Activated naive CD8-positive, alpha-beta T cell (primary cell): ENCODE data around the gene DNHD1.

Experiments used
- H3K27ac Mint-ChIP-seq: one replicate; pipeline ENCODE4 v1.8.0; 2021; ENCODE audit warnings: mixed read lengths
- H3K27me3 Mint-ChIP-seq: one replicate; pipeline ENCODE4 v1.8.0; 2021; ENCODE audit warnings: mixed read lengths
- H3K36me3 Mint-ChIP-seq: one replicate; pipeline ENCODE4 v1.8.0; 2021; ENCODE audit warnings: mixed read lengths
- H3K4me1 Mint-ChIP-seq: one replicate; pipeline ENCODE4 v1.8.0; 2021; ENCODE audit warnings: low read depth, mixed read lengths
- H3K4me3 Mint-ChIP-seq: one replicate; pipeline ENCODE4 v1.8.0; 2021; ENCODE audit warnings: mild to moderate bottlenecking, mixed read lengths
- H3K9me3 Mint-ChIP-seq: one replicate; pipeline ENCODE4 v1.8.0; 2021; ENCODE audit warnings: low read depth, mixed read lengths

The DNHD1 gene

DNA sequence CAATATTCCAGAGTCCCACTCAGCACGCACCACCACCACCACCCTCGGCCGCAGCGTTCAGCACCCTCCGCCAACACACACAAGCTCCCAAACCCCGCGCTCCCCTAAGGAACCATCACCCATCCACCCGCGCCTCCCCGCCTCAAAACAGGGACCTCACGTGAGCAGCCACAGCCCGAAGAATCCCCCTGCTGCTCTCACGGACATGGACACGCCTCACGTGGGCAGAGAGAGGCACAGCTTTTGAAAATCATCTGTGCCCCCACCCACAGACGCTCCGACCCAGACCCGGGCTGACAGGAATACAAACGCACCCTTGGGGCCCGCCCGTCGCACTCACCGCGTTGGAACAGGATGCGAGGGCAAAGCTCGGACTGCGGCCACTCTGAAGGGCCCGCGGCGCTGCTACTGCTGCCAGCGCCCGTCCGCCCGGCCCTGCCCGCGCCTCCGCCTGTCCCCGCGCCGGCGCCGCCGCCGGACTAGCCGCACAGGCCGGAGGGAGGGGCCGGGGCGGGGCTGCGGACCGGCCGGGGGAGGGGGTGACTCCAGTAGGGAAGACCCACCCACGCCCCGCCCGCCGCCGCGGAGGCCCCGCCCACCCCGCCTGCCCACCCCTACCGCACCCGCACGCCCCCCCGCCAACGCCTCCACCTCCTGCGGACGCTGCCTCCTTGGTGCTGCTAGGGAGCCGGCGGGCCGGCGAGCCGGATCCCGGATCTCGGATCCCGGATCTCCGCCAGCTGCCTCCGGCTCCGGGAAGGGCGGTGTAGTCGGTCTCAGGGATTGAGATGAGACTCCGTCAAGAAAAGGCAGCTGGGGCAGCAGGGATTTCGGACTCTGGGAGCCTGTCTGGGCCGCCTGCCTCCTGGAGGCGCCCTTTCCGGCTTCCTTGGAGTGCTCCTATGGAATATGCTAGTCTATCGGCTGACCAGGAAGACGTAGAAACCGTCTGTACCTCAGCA lies 23.3 kb upstream of the DNHD1 start, which contains the start of gene TRIM3:
Gene TRIM3, minus strand, starts transcription at position 491 of the 962 bp plus-strand sequence. CDS start 8,246 bp downstream, outside the sequence.
- Mint-ChIP-seq H3K9me3 (no peaks in the 10 kb centered on the region), H3K27me3 (no peaks in the 10 kb centered on the region), H3K4me1 (peaks cover 21% of the 10 kb centered on the region), H3K4me3 (peak within 1 kb of the TSS; percentile 86), H3K27ac (peak within 1 kb of the TSS; percentile 56), H3K36me3 (peaks cover 2% of the 10 kb centered on the region)

DNA sequence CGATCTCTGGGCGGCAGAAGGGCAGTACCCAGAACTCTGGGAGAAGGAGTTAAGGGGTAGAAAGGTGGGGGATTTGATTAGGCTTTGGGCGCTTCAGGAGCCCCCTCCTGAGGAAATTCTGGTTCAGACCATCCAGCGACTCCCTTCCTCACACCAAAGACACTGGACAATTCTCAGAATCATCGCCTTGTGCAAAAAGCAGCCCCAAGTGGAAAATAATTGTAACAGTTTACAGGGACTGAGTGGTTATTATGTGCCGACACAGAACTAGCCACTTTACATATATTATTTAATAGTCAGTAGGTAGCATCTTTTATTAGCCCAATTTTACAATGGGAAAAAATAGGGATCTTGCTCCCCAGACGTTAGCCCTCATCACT lies 22.7 kb upstream of the DNHD1 start:
- Mint-ChIP-seq H3K27me3 (no peaks in the 10 kb centered on the region), H3K27ac (peak overlapping the region; percentile 56), H3K9me3 (no peaks in the 10 kb centered on the region), H3K4me1 (peaks cover 24% of the 10 kb centered on the region), H3K4me3 (peak overlapping the region; percentile 69), H3K36me3 (peaks cover 2% of the 10 kb centered on the region)

DNA sequence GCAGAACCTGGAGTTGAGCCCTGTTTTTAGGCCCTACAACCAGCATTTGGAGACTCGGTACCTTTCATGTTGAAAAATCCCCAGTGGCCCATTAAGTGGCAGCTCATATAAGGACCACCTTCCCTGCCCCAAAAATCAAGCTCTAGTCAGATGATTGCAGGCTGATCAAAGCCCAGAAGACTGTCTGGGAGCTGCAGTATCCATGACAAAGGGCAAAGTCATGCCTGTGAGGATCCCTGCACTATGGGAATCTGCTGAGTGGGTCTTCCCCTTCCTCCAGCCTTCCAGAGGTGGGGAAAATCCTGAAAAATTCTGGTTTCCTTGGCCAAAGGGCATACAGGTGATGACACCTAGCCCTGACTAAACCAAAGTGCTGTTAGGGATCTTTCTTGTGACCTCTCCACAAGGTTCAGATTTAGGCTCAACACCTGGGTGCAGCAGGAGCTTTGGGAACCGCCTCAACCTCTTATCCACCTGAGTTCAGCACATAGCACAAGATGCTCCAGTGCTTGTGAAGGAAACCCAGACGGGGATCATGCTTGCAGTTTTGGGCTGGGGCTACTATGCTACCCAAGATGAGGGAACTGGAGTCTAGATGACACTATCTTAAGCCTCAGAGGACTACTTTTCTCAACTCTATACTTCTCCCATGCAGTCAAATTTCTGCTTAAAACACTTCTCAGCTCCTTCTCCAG lies 22.1 kb upstream of the DNHD1 start:
- Mint-ChIP-seq H3K9me3 (no peaks in the 10 kb centered on the region), H3K27me3 (no peaks in the 10 kb centered on the region), H3K4me3 (peak overlapping the region; percentile 69), H3K4me1 (peaks cover 27% of the 10 kb centered on the region), H3K27ac (peak overlapping the region; percentile 56), H3K36me3 (peaks cover 2% of the 10 kb centered on the region)

DNA sequence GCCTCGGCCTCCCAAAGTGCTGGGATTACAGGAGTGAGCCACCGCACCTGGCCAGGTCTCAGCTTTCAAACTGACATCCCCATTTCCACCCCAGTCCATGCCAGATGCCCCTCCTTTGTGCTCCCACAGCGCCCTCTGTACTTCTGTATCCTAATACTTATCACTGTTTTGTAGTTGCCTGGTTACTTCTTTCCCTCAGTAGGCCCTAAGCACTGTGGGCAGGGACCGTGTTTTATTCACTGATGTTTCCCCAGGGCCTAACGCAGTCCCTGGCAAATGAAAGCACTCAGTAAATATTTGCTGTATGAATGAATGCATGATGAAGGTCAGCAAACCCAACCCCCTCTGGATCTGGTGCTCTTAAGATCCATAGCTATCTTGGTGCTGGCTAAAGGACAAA lies 21.1 kb upstream of the DNHD1 start:
- Mint-ChIP-seq H3K36me3 (peaks cover 2% of the 10 kb centered on the region), H3K27ac (peak overlapping the region; percentile 50), H3K4me3 (no peak overlapping the region), H3K9me3 (no peaks in the 10 kb centered on the region), H3K4me1 (peaks cover 34% of the 10 kb centered on the region), H3K27me3 (no peaks in the 10 kb centered on the region)

DNA sequence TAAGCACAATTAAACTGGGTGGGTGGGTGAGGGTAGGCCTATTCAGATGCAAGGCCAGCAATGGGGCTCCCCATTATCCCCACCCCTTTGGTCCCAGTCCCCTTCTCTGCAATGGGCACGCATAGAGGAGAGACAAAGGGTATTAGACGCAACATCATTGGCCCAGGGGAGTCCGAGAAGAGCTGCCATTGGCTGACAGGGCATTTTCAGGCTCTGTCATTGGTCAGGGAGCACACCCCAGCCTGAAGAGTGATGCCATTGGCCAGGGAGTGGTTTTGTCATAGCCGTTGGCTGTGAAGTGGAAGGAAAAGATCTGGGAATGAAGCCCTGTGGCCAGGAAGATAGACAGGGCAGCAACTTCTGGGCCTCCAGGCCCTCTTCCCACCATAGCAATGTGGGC lies 20.5 kb upstream of the DNHD1 start:
- peaks cover 35% of the 10 kb centered on the region for H3K4me1 Mint-ChIP-seq
- H3K9me3 Mint-ChIP-seq, result no peaks in the 10 kb centered on the region
- H3K4me3 Mint-ChIP-seq, result no peak overlapping the region
- H3K27me3 Mint-ChIP-seq, result no peaks in the 10 kb centered on the region
- no peak overlapping the region for H3K27ac Mint-ChIP-seq
- peaks cover 2% of the 10 kb centered on the region for H3K36me3 Mint-ChIP-seq

DNA sequence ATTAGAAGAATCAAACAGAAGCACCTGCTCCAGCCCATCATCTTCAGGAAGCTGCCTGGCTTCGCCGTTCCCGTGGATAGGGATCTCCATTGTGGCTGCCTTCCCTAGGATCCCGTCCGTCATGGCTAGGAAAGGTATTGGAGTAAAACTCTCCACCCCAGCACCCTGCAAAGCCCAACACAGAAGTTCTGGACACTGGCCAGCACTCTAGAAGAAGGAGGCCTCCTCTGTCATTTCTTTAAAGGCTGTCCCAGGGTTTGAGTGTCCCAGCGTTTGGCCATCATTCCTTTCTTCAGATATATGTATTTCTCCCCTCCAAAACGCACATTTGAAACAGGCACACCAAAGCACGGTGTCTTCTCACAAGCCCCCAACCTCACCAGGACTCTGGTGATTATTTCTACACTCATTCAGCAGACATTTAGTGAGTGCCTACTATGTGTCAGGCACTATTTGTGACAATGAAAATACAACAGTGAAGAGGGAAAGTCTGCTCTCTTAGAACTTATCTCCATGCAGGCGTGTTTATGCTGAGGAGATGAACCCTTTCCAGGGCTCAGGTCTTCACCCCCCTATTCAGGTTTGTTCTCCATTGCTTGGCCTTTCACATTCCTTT lies 16.7 kb upstream of the DNHD1 start:
- peaks cover 14% of the 10 kb centered on the region for H3K36me3 Mint-ChIP-seq
- no peaks in the 10 kb centered on the region for H3K9me3 Mint-ChIP-seq
- H3K4me1 Mint-ChIP-seq, result peaks cover 34% of the 10 kb centered on the region
- peak overlapping the region; percentile 96 for H3K4me3 Mint-ChIP-seq
- H3K27ac Mint-ChIP-seq, result peak overlapping the region; percentile 96
- no peaks in the 10 kb centered on the region for H3K27me3 Mint-ChIP-seq

DNA sequence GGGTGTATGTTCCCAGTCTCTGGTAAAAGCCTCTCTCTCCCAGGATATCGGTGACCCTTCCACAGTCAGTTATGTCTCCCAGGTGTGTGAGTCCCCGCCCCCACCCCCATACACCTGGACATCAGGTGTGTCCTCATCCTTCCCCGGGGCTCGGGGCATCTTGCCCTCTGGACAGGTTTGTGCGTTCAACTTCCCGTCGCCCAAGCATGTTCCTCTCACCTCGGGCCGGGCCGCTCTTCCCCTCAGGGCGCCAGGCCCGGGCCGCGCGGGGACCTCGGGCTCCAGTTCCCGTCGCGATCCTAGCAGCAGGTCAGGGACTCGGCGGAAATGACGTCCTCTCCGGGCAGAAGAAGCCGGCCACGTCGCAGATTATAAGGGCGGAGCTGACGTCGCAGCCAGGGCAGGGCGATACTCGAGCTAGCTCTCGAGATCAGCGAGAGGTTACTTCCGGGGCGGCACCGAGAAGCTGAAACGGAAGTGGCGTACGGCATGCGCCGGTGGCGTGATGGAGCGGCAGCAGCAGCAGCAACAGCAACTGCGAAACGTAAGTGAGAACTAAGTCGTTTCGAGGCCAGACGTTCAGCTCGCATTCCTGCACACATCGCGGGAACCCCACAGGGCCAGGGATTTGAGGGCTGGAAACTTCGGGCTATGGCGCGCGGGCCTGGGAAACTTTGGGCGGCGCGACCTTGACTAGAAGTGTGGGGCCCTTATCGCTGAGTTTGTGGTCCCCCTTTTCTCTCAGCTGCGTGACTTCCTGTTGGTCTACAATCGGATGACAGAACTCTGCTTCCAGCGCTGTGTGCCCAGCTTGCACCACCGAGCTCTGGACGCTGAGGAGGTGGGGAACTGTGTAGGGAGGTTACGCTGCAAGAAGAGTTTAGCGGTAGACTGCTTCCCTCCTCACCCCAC lies 15.8 kb upstream of the DNHD1 start, which contains the start of the genes ARFIP2 and TIMM10B:
Gene ARFIP2, minus strand, starts transcription at position 320 of the 912 bp plus-strand sequence. CDS start 910 bp downstream, outside the sequence.
Gene TIMM10B, plus strand, starts transcription at position 490 of the 912 bp plus-strand sequence. Its CDS starts 16 bp downstream, at position 506.
- no peaks in the 10 kb centered on the region for H3K27me3 Mint-ChIP-seq
- H3K4me3 Mint-ChIP-seq, result peak within 1 kb of the TSS; percentile 96
- H3K4me1 Mint-ChIP-seq, result peaks cover 34% of the 10 kb centered on the region
- peaks cover 14% of the 10 kb centered on the region for H3K36me3 Mint-ChIP-seq
- peak within 1 kb of the TSS; percentile 96 for H3K27ac Mint-ChIP-seq
- H3K9me3 Mint-ChIP-seq, result no peaks in the 10 kb centered on the region

DNA sequence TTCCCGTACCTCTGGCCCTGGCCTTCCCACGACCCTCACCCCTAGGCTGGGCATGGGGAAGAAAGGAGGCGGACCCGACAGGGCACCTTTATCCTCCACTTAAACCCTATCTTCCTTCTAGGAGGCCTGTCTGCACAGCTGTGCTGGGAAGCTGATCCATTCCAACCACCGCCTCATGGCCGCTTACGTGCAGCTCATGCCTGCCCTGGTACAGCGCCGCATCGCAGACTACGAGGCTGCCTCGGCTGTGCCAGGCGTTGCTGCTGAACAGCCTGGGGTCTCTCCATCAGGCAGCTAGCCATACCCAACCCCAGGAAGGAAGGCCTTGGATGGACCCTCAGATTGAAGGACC lies 15.2 kb upstream of the DNHD1 start:
- Mint-ChIP-seq H3K27ac (peak overlapping the region; percentile 96), H3K27me3 (no peaks in the 10 kb centered on the region), H3K9me3 (no peaks in the 10 kb centered on the region), H3K36me3 (peaks cover 14% of the 10 kb centered on the region), H3K4me1 (peaks cover 34% of the 10 kb centered on the region), H3K4me3 (peak overlapping the region; percentile 96)

DNA sequence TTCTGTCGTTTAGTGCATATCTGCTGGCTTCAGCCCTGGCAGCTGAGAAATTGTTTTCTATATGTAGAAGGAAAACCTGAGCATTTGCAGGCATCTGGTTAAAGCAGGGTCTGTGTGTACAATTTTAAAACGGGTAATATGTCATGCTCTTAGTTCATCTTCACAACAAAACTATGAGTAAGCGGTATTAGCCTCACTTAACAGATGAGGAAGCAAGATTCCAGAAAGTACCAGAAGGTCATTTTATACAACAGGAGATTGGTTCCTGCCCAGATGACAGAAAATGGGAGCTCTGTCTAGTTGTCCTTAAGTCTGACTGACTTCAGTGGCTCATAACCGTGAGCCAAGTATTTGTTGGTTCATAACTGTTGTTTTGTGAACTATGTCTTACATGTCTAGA lies 14.6 kb upstream of the DNHD1 start:
- H3K27ac Mint-ChIP-seq, result peak overlapping the region; percentile 96
- peaks cover 12% of the 10 kb centered on the region for H3K36me3 Mint-ChIP-seq
- peaks cover 34% of the 10 kb centered on the region for H3K4me1 Mint-ChIP-seq

DNA sequence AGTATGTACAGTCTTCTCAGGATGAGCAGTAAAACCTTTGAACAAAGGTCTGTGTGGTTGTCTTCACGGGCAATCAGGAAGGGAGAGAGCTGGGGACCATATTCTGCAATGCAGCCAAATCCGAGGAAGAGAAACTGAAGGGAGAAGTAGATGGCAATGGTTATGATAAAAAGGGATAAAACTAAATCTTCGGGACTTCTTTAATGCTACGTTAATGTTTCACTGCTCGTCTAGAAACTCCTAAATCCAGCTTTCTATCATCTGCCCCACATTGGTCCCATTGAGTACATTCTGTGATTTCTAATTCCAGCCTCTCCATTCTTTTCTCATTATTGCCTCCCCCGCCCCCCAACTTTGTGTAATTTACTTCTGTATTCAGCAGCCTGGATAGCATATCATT lies 14.1 kb upstream of the DNHD1 start:
- Mint-ChIP-seq H3K27ac (peak overlapping the region; percentile 96), H3K36me3 (peaks cover 12% of the 10 kb centered on the region), H3K9me3 (no peaks in the 10 kb centered on the region), H3K4me3 (peak overlapping the region; percentile 96), H3K4me1 (peaks cover 35% of the 10 kb centered on the region), H3K27me3 (no peaks in the 10 kb centered on the region)

More for the DNA sequence above, 14.6 kb upstream of the DNHD1 start:
- H3K9me3 Mint-ChIP-seq, result no peaks in the 10 kb centered on the region
- H3K4me3 Mint-ChIP-seq, result peak overlapping the region; percentile 96
- H3K27me3 Mint-ChIP-seq, result no peaks in the 10 kb centered on the region

DNA sequence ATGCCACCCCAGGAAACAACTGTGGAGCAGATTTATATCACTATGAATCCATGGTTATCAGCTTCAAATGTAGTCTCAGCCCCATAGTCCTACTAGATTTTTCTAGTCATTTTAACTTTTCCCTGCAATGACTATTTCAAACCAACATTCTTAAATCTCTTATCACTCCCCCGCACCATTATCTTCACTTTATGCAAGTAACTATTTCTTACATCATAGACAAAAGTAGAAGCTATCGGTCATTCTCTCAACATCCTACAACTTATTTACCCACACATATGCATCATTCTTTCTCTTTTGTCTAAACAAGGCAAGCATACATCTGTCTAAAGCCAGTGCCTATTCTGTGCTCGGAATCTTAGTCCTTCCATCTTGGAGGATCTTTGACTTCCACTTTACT lies 11.4 kb upstream of the DNHD1 start:
- H3K4me3 Mint-ChIP-seq, result no peak overlapping the region
- no peaks in the 10 kb centered on the region for H3K9me3 Mint-ChIP-seq
- peaks cover 12% of the 10 kb centered on the region for H3K36me3 Mint-ChIP-seq
- no peak overlapping the region for H3K27ac Mint-ChIP-seq
- no peaks in the 10 kb centered on the region for H3K27me3 Mint-ChIP-seq
- H3K4me1 Mint-ChIP-seq, result peaks cover 34% of the 10 kb centered on the region

DNA sequence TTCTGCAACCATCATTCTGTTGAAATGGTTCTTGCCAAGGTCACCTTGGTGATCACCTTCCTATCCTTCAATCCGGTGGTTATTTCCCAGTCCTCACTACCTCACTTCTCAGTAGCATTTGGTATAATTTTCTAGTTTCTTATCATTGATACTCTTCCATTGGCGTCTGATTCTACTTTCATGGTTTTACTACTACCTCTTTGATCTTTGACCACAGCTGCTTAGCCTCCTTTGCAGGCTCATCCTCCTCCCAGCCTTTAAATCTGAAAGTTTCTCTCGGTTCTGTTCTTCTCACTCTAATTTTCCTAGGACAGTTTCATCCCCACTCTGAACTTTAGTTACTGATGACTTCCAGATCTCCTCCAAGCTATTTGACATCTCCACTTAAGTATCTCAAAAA lies 10.8 kb upstream of the DNHD1 start:
- Mint-ChIP-seq H3K9me3 (no peaks in the 10 kb centered on the region), H3K27me3 (no peaks in the 10 kb centered on the region)

DNA sequence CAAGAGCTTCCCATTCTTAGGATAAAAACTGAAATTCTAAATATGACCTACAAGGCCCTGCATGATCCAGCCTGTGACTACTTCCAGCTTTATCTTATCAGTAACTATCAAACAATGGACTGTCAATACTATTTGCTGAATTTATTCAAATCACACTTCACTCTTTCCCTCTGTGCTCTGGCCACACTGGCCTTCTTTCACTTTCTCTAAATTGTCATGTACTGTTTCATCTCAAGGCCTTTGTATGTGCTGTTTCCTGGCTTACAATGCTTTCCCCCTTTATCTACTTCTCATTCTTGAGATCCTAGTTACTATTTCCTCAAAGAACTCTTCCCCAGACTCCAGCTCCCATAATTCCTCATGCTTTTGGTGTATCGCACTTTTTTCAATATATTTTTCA lies 10.1 kb upstream of the DNHD1 start:
- Mint-ChIP-seq H3K4me1 (peaks cover 30% of the 10 kb centered on the region), H3K27ac (no peak overlapping the region), H3K4me3 (no peak overlapping the region)

More for the DNA sequence above, 10.8 kb upstream of the DNHD1 start:
- H3K27ac Mint-ChIP-seq, result no peak overlapping the region
- H3K4me1 Mint-ChIP-seq, result peaks cover 30% of the 10 kb centered on the region
- peaks cover 12% of the 10 kb centered on the region for H3K36me3 Mint-ChIP-seq
- H3K4me3 Mint-ChIP-seq, result no peak overlapping the region

DNA sequence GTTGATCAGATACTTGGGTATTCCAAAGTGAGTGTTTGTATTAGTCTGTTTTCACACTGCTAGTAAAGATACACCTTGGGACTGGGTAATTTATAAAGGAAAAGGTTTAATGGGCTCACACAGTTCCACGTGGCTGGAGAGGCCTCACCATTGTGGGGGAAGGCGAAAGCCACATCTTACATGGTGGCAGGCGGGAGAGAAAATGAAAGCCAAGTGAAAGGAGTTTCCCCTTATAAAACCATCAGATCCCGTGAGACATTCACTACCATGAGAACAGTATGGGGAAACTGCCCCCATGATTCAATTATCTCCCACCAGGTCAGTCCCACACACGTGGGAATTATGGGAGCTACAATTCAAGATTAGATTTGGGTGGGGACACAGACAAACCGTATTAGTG lies 8.7 kb upstream of the DNHD1 start:
- Mint-ChIP-seq H3K36me3 (peaks cover 3% of the 10 kb centered on the region), H3K27ac (peak overlapping the region; percentile 59), H3K9me3 (no peaks in the 10 kb centered on the region), H3K4me1 (peaks cover 19% of the 10 kb centered on the region), H3K27me3 (no peaks in the 10 kb centered on the region), H3K4me3 (no peak overlapping the region)

More for the DNA sequence above, 10.1 kb upstream of the DNHD1 start:
- Mint-ChIP-seq H3K27me3 (no peaks in the 10 kb centered on the region), H3K9me3 (no peaks in the 10 kb centered on the region), H3K36me3 (peaks cover 12% of the 10 kb centered on the region)
